A673 (cell line): ENCODE measurements around the gene RPL28.

Source experiments
- EZH2 ChIP-seq: fragments of 200-600 bp; sonication (generic); IDR thresholded peaks from 2 replicates; pipeline ENCODE4 v1.6.1; 2017; ENCODE audit warnings: borderline replicate concordance, low read depth, mild to moderate bottlenecking, mixed read lengths, antibody characterized with exemption, low read length; ENCODE audit not compliant: poor library complexity, severe bottlenecking
- TF ChIP-seq, protein P1 (sequence below): fragments of 300-800, 200-600 bp; sonication (generic); conservative IDR thresholded peaks from 2 replicates; pipeline ENCODE4 v1.5.1; 2017; ENCODE audit warnings: low read depth, mild to moderate bottlenecking, antibody characterized with exemption, low read length, moderate library complexity, mixed read lengths

DNA sequence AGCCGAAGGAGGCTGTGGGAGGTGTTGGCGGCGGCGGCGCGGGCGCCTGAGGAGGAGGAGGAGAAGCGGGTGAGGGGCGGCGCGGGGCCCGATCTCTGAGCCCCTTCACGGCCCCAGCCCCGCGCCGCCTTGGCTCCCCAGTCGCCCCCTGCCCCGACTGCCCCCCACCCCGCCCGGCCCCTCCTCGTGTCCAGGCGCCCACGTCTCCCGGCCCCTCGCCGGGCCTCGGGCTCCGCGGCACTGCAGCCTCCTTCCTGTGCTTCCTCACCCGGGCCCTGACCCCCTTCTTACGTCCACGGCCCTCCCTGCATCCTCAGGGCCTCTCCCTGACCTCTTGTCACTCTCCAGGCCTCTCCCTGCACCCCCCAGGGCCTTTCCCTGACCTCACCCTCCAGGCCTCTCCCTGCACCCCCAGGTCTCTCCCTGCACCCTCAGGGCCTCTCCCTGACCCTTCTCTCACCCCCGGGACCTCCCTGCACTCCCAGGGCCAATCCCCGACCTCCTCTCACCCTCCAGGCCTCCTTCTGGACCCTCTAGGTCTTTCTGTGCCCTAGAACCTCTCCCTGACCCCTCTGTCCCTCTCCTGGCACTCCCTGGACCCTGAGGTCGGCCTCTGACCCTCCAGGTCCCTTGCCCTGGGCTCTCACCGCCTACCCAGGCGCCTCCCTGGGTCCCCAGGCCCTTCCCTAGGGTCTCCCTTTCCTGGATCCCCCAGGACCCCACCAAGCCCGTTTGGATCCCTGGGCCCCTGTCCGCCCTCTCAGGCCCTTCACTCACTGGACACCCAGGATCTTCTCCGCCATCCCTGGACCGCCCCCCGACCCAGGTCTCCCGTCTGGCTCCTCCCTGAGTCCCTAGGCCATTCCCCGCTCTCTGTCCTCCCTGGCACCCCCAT lies 45.6 kb upstream of the RPL28 start:
- TF ChIP-seq, protein P1, sequence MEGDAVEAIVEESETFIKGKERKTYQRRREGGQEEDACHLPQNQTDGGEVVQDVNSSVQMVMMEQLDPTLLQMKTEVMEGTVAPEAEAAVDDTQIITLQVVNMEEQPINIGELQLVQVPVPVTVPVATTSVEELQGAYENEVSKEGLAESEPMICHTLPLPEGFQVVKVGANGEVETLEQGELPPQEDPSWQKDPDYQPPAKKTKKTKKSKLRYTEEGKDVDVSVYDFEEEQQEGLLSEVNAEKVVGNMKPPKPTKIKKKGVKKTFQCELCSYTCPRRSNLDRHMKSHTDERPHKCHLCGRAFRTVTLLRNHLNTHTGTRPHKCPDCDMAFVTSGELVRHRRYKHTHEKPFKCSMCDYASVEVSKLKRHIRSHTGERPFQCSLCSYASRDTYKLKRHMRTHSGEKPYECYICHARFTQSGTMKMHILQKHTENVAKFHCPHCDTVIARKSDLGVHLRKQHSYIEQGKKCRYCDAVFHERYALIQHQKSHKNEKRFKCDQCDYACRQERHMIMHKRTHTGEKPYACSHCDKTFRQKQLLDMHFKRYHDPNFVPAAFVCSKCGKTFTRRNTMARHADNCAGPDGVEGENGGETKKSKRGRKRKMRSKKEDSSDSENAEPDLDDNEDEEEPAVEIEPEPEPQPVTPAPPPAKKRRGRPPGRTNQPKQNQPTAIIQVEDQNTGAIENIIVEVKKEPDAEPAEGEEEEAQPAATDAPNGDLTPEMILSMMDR = no peak
- no peak for TF ChIP-seq EZH2
